ENCODE results near the gene SLFN12. TPM values are rescaled to one million over a fixed set of nuclear protein-coding genes. Genes with fewer than 3 reads are reported as not detected.
"Not testable (repeated sequence)": the region's sequence is repeated elsewhere in the genome, so short reads cannot be mapped to it uniquely, and the experiment has no call there.

SLFN12 gene
- total and polyA plus RNA-seq, 2 donors (not counting 1 experiment from before 2014, with no cell fraction given): 26.1 to 34.0 TPM

DNA sequence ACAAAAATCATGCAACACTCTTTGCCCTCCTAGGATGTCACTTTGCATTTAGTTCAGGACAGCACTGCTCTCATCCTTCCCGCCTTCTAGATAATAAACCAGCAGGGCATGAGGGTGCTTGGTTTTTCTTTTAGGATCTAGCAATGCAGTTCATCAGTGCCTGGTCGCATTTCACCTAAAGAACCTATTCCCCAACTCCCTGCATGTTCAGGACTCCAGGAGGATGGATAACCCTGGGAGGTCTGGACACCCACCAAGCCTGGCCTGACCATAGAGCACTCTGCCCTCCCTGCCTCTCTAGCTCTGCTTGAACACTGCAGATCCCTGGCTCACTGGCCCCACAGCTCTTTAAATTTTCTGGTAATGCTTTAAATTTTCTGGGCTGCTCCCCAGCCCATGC is 2.6 kb downstream of the SLFN12 start:
- Histone ChIP-seq H3K79me2 (ENCODE audit: control insufficient read depth, insufficient read depth, low read length) (peaks cover 46% of the 10 kb centered on the region), H3K36me3 (ENCODE audit: control insufficient read depth, insufficient read depth, low read length) (no peaks in the 10 kb centered on the region), H3K9ac (ENCODE audit: insufficient read depth, low read length) (no peak overlapping the region), H3K27ac (ENCODE audit: insufficient read depth, low read length) (no peak overlapping the region), H2AFZ (ENCODE audit: low read length) (no peak overlapping the region), H3K4me1 (ENCODE audit: control insufficient read depth, extremely low read depth, insufficient read depth, low read length) (peaks cover 2% of the 10 kb centered on the region), H3K4me2 (ENCODE audit: extremely low read depth, insufficient read depth, low read length) (no peak overlapping the region), H4K20me1 (ENCODE audit: control insufficient read depth, extremely low read depth, insufficient read depth, low read length) (no peaks in the 10 kb centered on the region), H3K27me3 (ENCODE audit: control insufficient read depth, insufficient read depth, low read length) (no peaks in the 10 kb centered on the region), H3K9me3 (ENCODE audit: control insufficient read depth, insufficient read depth, low read depth, low read length) (no peaks in the 10 kb centered on the region), H3K4me3 (replicated peaks in 1 of 4; ENCODE audit: control extremely low read depth in 1 of 4, insufficient read depth in 1 of 4, low read depth in 3 of 4, low read length in 4 of 4) (peak overlapping the region in 1 of 4 experiments; percentile 78)
- TF ChIP-seq EZH2 (IDR thresholded peaks at IDR 0.05; ENCODE audit: low read length, missing control alignments): no peak
- TF ChIP-seq, protein P1, sequence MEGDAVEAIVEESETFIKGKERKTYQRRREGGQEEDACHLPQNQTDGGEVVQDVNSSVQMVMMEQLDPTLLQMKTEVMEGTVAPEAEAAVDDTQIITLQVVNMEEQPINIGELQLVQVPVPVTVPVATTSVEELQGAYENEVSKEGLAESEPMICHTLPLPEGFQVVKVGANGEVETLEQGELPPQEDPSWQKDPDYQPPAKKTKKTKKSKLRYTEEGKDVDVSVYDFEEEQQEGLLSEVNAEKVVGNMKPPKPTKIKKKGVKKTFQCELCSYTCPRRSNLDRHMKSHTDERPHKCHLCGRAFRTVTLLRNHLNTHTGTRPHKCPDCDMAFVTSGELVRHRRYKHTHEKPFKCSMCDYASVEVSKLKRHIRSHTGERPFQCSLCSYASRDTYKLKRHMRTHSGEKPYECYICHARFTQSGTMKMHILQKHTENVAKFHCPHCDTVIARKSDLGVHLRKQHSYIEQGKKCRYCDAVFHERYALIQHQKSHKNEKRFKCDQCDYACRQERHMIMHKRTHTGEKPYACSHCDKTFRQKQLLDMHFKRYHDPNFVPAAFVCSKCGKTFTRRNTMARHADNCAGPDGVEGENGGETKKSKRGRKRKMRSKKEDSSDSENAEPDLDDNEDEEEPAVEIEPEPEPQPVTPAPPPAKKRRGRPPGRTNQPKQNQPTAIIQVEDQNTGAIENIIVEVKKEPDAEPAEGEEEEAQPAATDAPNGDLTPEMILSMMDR (conservative IDR thresholded peaks at IDR 0.05 in 1 of 2, IDR thresholded peaks at IDR 0.05 in 1 of 2; ENCODE audit: low read depth in 1 of 2, low read length in 2 of 2): no peak
- no peak for DNase-seq (ENCODE audit: low read depth in 2 of 2)

DNA sequence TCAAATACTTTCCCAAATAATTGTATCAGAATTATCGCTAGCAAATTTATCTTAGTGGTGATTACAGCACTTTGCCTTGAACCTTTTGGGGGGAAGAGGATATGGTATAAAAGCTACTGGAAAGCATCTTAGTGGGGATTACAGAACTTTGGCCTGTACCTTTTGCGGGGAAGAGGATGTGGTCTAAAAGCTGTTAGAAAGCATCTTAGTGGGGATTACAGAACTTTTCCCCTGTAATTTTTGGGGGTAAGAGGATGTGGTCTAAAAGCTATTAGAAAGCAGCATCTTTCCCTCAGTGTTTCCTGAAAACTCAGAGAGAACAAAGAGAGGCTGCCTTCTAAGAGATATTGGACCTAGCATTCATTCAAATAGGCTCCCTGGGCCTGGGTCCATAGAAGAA is 4.1 kb downstream of the SLFN12 start:
- H3K79me2 ChIP-seq (ENCODE audit: control insufficient read depth, insufficient read depth, low read length): peaks cover 48% of the 10 kb centered on the region
- no peak overlapping the region for H2AFZ ChIP-seq (ENCODE audit: low read length)
- no peaks in the 10 kb centered on the region for H3K36me3 ChIP-seq (ENCODE audit: control insufficient read depth, insufficient read depth, low read length)
- no peak overlapping the region for H3K9ac ChIP-seq (ENCODE audit: insufficient read depth, low read length)
- TF ChIP-seq, protein P1 (conservative IDR thresholded peaks at IDR 0.05 in 1 of 2, IDR thresholded peaks at IDR 0.05 in 1 of 2; ENCODE audit: low read depth in 1 of 2, low read length in 2 of 2): no peak
- no peak for TF ChIP-seq EZH2 (IDR thresholded peaks at IDR 0.05; ENCODE audit: low read length, missing control alignments)
- H3K27me3 ChIP-seq (ENCODE audit: control insufficient read depth, insufficient read depth, low read length): no peaks in the 10 kb centered on the region
- no peaks in the 10 kb centered on the region for H3K9me3 ChIP-seq (ENCODE audit: control insufficient read depth, insufficient read depth, low read depth, low read length)
- no peak overlapping the region for H3K4me2 ChIP-seq (ENCODE audit: extremely low read depth, insufficient read depth, low read length)
- H3K27ac ChIP-seq (ENCODE audit: insufficient read depth, low read length): no peak overlapping the region
- H3K4me3 ChIP-seq (replicated peaks in 1 of 4; ENCODE audit: control extremely low read depth in 1 of 4, insufficient read depth in 1 of 4, low read depth in 3 of 4, low read length in 4 of 4): no peak overlapping the region
- no peaks in the 10 kb centered on the region for H4K20me1 ChIP-seq (ENCODE audit: control insufficient read depth, extremely low read depth, insufficient read depth, low read length)
- H3K4me1 ChIP-seq (ENCODE audit: control insufficient read depth, extremely low read depth, insufficient read depth, low read length): no peaks in the 10 kb centered on the region
- no peak for DNase-seq (ENCODE audit: low read depth in 2 of 2)

DNA sequence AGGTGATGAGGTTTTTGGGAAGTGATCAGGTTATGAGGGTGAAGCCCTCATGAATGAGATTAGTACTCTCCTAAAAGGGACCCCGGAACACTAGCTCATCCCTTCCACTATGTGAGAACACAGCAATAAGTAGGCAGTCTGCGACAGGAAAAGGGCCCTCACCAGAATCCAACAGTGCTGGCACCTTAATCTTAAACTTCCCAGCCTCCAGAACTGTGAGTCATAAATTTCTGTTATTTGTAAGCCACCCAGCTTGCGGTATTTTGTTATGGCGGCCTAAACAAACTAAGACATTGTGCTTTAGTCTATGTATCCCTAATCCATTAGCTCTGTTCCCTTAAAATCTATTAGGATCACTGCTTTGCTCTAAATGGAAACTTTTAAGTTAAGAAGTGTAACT is 8.5 kb downstream of the SLFN12 start:
- H3K27me3 ChIP-seq (ENCODE audit: control insufficient read depth, insufficient read depth, low read length): no peaks in the 10 kb centered on the region
- no peaks in the 10 kb centered on the region for H3K9me3 ChIP-seq (ENCODE audit: control insufficient read depth, insufficient read depth, low read depth, low read length)
- H4K20me1 ChIP-seq (ENCODE audit: control insufficient read depth, extremely low read depth, insufficient read depth, low read length): no peaks in the 10 kb centered on the region
- H3K79me2 ChIP-seq (ENCODE audit: control insufficient read depth, insufficient read depth, low read length): peaks cover 16% of the 10 kb centered on the region
- H3K4me3 ChIP-seq (replicated peaks in 1 of 4; ENCODE audit: control extremely low read depth in 1 of 4, insufficient read depth in 1 of 4, low read depth in 3 of 4, low read length in 4 of 4): no peak overlapping the region
- H3K4me2 ChIP-seq (ENCODE audit: extremely low read depth, insufficient read depth, low read length): no peak overlapping the region
- TF ChIP-seq, protein P1 (conservative IDR thresholded peaks at IDR 0.05 in 1 of 2, IDR thresholded peaks at IDR 0.05 in 1 of 2; ENCODE audit: low read depth in 1 of 2, low read length in 2 of 2): no peak
- no peak for TF ChIP-seq EZH2 (IDR thresholded peaks at IDR 0.05; ENCODE audit: low read length, missing control alignments)
- peak; percentile 27 to 42 for DNase-seq (ENCODE audit: low read depth in 2 of 2)
- H3K4me1 ChIP-seq (ENCODE audit: control insufficient read depth, extremely low read depth, insufficient read depth, low read length): no peaks in the 10 kb centered on the region
- no peak overlapping the region for H3K9ac ChIP-seq (ENCODE audit: insufficient read depth, low read length)
- peaks cover 2% of the 10 kb centered on the region for H3K36me3 ChIP-seq (ENCODE audit: control insufficient read depth, insufficient read depth, low read length)
- no peak overlapping the region for H3K27ac ChIP-seq (ENCODE audit: insufficient read depth, low read length)
- H2AFZ ChIP-seq (ENCODE audit: low read length): no peak overlapping the region

DNA sequence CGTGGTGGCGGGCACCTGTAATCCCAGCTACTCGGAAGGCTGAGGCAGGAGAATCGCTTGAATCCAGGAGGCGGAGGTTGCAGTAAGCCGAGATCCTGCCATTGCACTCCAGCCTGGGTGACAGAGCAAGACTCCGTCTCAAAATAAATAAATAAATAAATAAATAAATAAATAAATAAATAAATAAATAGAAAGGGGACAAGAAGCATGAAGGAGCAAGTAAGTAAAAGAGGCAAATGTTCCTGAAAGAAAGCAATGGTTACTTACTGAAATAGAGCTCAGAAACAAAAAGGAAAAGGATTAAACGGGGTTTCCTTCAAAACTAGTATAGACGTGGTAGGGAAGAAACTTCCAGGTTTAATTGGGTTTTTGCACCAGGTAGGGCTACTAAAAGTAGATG is 11.2 kb downstream of the SLFN12 start:
- not testable (repeated sequence) for H3K36me3 ChIP-seq (ENCODE audit: control insufficient read depth, insufficient read depth, low read length); H3K9ac ChIP-seq (ENCODE audit: insufficient read depth, low read length); H3K27ac ChIP-seq (ENCODE audit: insufficient read depth, low read length); H3K79me2 ChIP-seq (ENCODE audit: control insufficient read depth, insufficient read depth, low read length); H3K4me1 ChIP-seq (ENCODE audit: control insufficient read depth, extremely low read depth, insufficient read depth, low read length); H3K27me3 ChIP-seq (ENCODE audit: control insufficient read depth, insufficient read depth, low read length); H2AFZ ChIP-seq (ENCODE audit: low read length); H3K4me3 ChIP-seq (replicated peaks in 1 of 4; ENCODE audit: control extremely low read depth in 1 of 4, insufficient read depth in 1 of 4, low read depth in 3 of 4, low read length in 4 of 4); H3K9me3 ChIP-seq (ENCODE audit: control insufficient read depth, insufficient read depth, low read depth, low read length); DNase-seq (ENCODE audit: low read depth in 2 of 2); H3K4me2 ChIP-seq (ENCODE audit: extremely low read depth, insufficient read depth, low read length); H4K20me1 ChIP-seq (ENCODE audit: control insufficient read depth, extremely low read depth, insufficient read depth, low read length)
